ENCODE results near the gene LRRC23.
"Not testable (repeated sequence)": the region's sequence is repeated elsewhere in the genome, so short reads cannot be mapped to it uniquely, and the experiment has no call there.

LRRC23 gene

DNA sequence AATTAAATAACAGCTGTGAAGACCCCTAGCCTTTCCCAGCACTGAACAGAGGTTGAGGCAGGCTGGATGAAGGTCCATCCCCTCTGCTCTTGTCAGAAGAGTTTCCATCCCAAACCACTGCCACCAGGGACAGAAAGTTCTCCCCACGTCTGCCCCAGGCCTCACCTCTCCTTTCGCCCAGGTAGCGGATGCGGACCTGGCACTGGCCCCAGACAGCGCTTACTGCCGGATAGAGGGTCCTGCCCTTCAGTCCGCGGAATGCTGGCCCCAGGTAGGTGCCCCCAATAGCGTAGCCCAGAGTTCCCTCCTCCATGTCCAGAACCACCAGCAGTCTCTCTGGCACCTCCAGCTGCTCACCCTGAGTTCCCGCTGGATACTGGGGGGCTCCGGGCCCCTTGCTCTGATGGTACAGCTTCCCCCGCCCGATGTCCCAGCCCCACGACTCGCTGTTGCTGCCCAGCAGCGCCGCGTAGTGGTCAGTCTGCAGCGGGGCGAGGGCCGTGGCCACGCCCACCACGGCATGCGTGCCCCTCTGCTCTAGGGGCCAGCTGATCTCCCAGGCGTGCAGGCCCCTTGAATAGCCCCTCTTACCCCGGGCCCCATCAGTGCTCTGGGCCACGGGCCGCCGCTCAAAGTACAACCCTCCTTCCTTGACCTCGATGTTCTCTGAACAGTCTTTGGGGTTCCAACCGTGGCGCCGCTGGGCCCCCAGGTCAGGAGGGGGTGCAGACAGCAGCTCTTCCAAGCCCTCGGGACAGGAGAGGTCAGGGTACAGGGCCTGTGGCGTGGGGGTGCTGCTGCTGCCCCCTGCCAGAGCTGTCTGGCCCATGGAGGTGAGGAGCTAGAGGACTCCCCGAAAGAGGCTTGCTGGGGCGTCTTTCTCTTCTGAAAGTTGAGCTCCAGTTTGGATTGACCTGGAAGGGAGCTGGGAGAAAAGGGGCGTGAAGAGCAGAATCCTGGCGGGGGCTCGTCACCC is 32.3 kb upstream of the LRRC23 start:
- H3K4me3 ChIP-seq (ENCODE audit: low read depth, low read length) = peak overlapping the region; percentile 77

DNA sequence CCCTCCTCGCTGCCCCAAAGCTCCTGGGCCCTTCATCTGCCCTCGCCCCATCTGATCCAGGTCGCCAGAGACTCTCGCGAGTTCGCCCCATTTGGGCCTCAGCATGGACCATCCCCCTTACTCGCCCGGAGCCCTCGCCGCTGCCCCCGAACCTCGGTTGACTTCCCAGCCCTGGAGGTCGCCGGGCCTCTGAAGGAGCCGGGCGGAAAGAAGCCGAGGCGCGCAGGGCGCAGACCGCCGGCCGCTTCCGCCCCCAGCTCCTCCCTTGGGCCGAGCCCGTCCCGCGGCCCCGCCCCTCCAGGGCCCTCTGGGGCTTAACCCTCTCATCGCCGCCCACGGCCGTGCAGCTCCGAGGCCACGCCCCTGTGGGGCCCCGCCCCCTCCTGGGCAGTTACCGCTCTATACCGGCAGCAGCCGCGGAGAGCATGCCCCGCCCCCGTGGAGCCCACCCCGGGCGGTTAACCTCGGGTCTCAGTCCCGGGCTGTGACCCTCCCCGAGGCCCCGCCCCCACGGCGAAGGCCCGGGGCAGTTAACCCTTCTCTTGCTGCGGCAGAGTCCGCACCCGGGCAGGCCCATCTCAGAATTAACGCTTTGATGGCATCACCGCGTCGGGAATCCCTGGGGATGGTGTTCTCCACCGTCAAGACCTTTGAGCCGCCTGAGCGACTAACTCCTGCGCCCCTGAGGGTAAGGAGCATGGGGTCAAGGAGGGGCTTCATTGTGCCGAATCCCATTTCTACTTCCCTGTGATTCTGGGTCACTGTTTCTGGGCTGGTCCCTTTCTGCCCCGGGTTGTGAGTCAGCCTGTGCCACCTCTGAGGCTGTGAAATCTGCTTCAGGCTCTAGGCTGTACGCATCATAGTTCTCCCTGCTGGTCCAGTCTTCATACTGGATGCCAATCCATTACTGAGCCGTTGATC is 31.3 kb upstream of the LRRC23 start, which contains the start of gene SPSB2:
Gene SPSB2, minus strand, starts transcription at position 210 of the 921 bp plus-strand sequence. CDS start 402 bp downstream, outside the sequence.
- peak within 1 kb of the TSS; percentile 77 for H3K4me3 ChIP-seq (ENCODE audit: low read depth, low read length)

DNA sequence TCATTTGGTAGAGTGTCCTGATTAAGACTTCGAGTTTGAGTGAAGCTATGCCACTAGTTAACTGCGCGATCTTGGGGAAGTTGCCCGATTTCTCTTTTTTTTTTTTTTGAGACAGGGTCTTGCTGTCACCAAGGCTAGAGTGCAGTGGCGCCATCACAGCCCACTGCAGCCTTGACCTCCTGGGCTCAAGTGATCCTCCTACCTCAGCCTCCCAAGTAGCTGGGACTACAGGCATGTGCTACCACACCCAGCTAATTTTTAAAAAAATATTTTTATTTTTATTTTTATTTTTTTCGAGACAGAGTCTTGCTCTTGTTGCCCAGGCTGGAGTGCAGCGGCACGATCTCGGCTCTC is 30.6 kb upstream of the LRRC23 start:
- H3K4me3 ChIP-seq (ENCODE audit: low read depth, low read length) = peak overlapping the region; percentile 39

DNA sequence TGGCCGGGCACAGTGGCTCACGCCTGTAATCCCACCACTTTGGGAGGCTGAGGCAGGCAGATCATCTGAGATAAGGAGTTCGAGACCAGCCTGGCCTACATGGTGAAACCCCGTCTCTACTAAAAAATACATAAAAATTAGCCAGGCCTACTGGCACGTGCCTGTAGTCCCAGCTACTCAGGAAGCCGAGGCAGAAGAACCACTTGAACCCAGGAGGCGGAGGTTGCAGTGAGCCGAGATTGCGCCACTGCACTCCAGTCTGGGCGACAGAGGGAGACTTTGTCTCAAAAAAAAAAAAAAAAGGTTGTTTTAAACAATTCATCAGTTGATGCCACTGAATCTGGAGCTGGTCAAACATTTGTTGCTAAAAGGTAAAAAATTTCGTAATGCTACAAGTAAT is 24.8 kb upstream of the LRRC23 start:
- not testable (repeated sequence) for H3K4me3 ChIP-seq (ENCODE audit: low read depth, low read length)

DNA sequence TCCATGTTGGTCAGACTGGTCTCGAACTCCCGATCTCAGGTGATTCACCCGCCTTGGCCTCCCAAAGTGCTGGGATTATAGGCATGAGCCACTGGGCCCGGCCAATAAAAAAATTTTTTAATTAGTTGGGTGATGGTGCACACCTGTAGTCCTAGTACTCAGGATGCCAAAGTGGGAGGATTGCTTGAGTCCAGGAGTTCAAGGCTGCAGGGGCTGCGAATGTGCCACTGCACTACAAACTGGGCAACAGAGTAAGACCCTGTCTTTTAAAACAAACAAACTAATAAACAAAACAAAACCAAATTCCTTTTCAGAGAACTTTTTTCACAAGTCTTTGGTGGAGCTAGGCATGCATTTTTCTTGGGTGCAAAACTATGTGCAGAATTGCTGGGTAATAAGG is 21.4 kb upstream of the LRRC23 start:
- H3K4me3 ChIP-seq (ENCODE audit: low read depth, low read length) = no peak overlapping the region

DNA sequence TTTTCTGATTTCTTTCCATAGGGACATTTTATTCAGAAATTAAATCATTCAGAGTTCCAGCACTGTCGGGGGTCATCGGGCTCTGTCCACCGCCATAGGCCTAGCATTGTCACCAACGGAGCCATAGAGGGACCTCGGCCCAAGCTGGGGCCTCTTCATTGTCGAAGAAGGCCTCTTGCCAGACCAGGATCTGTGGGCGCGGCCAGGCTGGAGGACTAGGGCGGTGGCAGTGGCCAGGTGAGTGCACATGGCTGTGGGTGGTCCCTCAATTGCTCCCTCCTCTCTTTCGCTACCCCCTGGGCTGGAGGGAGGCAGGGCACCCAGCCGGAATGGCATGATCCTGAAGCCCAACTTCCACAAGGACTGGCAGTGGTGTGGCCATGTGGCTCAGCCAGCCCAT is 20.9 kb upstream of the LRRC23 start:
- no peak overlapping the region for H3K4me3 ChIP-seq (ENCODE audit: low read depth, low read length)

DNA sequence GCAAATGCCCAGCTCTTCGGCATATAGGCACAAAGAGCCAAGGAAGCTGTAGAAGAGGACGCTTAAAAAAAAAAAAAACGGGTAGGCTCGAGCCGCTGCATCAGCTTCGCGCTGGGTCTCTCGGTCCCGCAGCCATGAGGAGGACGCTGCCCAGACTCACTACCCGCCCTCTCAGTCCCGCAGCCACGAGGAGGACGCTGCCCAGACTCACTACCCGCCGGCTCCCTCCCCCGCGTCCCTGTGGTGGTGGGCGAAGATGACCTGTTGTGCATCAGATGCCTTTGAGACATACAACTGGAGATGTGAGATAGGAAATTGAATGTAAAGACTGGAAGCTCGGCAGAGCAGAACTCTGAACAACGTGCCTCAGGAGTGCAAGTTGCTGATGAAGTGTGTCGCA is 20.1 kb upstream of the LRRC23 start:
- no peak overlapping the region for H3K4me3 ChIP-seq (ENCODE audit: low read depth, low read length)

DNA sequence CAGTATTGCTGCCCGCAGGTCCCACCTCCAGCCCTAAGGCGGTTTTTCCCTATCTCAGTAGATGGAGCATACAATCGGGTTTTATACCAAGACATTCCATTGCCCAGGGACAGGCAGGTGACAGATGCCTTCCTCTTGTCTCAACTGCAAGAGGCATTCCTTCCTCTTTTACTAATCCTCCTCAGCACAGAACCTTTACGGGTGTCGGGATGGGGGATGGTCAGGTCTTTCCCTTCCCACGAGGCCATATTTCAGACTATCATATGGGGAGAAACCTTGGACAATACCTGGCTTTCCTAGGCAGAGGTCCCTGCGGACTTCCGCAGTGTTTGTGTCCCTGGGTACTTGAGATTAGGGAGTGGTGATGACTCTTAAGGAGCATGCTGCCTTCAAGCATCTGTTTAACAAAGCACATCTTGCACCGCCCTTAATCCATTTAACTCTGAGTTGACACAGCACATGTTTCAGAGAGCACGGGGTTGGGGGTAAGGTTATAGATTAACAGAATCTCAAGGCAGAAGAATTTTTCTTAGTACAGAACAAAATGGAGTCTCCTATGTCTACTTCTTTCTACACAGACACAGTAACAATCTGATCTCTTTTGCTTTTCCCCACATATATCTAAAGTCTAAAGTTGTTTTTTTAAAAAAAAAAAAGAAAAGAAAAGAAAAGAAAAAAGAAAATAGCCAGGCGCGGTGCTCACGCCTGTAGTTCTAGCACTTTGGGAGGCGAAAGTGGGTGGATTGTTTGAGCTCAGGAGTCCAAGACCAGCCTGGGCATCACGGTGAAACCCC is 18.2 kb upstream of the LRRC23 start:
- H3K4me3 ChIP-seq (ENCODE audit: low read depth, low read length) = not testable (repeated sequence)

DNA sequence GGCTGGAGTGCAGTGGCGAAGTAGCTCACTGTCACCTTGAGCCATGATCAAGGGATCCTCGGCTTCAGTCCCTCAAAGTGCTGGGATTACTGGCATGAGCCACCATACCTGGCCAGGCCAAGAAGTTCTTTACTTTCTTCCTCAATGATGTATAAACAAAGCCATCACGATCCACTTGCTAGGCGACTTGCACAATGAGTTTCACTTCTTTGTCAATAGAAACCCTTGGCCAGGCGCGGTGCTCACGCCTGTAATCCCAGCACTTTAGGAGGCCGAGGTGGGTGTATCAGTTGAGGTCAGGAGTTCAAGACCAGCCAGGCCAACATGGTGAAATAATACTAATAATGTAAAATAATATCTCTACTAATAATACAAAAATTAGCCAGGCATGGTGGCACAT is 17.2 kb upstream of the LRRC23 start:
- no peak overlapping the region for H3K4me3 ChIP-seq (ENCODE audit: low read depth, low read length)

DNA sequence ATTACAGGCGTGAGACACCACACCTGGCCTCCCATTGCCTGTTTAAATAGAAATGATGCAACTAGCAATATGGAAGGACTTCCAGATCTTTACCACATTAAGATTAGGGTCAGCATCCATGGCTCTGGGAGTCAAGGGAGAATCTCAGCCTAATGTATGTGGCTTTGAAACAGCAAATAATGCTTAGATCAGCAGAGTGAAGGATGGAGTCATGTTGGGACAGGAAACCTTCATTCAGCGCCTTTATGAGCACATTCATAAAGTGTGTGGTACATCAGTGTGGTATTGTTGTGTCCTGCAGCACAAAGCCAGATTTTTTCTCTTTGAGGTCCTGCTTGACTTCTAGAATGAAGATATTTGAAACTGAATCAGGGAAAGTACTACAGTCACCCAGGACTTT is 16.3 kb upstream of the LRRC23 start:
- H3K4me3 ChIP-seq (ENCODE audit: low read depth, low read length) = no peak overlapping the region

DNA sequence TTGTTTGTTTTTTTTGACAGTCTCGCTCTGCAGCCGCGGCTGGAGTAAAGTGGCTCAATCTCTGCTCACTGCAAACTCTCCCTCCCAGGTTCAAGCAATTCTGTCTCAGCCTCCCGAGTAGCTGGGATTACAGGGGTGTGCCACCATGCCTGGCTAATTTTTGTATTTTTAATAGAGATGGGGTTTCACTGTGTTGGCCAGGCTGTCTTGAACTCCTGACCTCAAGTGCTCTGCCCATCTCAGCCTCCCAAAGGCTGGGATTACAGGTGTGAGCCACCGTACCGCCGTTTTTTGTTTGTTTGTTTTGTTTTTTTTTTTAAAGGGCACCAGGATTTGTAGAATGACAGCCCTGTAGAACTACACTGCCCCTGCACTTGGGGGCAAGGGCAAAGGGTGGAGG is 15.8 kb upstream of the LRRC23 start:
- H3K4me3 ChIP-seq (ENCODE audit: low read depth, low read length) = not testable (repeated sequence)

DNA sequence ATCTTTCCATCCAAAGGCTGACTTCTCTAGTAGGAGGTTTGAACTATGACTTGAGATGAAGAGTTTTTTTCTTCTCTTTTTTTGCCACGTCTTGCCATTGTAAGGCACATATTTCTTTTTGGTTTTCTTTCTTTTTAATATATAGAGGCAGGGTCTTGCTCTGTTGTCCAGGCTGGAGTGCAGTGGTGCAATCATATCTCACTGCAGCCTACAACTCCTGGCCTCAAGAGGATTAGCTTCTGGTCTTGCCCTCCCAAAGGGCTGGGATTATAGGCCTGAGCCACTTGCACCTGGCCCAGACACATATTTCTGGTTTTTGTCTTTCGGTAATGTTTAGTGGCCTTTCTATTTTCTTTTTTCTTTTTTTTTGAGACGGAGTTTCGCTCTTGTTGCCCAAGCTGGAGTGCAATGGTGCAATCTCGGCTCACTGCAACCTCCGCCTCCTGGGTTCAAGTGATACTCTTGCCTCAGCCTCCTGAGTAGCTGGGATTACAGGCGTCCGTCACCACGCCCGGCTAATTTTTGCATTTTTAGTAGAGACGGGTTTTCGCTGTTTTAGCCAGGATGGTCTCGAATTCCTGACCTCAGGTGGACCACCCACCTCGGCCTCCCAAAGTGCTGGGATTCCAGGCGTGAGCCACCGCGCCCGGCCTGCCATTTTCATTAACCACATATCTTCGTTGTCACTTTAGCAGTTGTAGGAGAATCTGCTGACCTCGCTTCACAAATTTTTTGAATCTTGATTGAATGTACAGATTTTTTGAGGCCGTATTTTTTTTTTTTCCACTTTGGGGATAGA is 14.6 kb upstream of the LRRC23 start:
- not testable (repeated sequence) for H3K4me3 ChIP-seq (ENCODE audit: low read depth, low read length)

DNA sequence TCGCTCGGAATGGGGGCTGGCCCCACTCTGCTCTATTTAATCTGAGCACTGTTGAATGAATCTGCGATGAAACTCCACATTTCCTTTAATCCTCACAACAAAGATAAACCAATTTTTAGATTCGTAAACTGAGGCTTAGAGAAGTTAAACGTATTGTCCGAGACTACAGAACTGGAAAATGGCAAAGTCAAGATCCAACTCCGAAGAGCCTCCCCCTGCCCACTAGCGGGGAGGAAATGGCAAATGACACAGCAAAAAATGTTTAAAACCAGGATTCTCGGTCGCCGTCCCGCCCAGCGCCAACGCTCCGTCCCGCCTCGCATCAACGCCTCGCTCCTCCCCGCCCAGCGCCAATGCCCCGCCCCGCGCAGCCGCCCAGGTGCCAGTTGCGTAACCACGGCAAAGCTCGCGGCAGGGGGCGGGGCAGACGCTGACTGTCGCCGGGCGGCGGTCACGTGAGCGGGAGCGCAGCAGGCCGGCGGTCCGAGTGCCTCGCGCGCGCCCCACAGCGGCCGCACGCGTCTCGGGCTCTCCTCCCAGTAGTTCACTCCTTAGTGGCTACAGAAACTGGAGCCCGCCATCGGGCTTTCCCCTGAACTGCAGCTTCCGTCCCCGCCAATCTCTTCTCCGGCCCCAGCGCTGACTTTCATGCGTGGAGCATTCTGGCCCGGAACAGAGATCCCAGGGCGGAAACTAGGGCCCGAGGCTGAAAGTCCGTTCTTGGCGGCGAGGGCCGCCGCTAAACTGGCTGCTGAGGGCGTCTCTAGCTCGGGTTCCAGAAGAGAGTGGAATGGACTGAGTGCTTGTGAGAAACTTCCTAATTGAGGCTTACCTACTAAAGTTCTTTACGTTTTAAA is 13.6 kb upstream of the LRRC23 start:
- H3K4me3 ChIP-seq (ENCODE audit: low read depth, low read length) = peak overlapping the region; percentile 24

DNA sequence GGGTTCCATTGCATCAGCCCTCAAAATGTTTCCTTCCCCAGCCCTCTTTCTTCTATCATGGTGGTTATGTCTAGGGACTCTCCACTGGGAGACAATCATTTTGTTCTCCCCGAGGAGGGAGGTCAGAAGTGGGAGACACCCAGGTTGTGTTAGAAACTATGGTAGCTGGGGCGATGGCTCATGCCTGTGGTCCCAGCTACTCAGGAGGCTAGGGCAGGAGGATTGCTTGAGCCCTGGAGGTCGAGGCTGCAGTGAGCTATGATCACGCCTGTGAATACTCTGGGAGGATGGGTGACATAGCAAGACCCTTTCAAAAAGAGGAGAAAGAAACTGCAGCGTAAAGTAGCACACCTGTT is 13.0 kb upstream of the LRRC23 start:
- peak overlapping the region; percentile 24 for H3K4me3 ChIP-seq (ENCODE audit: low read depth, low read length)

DNA sequence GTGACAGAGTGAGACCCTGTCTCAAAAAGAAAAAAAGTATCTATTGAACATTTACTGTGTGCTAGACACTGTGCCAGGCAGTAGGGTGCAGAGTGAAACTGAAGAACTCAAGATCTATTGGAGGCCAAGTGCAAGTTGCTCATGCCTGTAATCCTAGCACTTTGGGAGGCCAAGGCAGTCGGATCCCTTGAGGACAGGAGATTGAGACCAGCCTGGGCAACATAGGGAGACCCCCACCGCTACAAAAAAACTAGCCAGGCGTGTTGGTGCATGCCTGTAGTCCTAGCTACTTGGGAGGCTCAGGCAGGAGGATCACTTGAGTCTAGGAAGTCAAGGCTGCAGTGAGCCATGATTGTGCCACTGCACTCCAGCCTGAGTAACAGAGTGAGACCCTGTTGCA is 11.9 kb upstream of the LRRC23 start:
- not testable (repeated sequence) for H3K4me3 ChIP-seq (ENCODE audit: low read depth, low read length)

DNA sequence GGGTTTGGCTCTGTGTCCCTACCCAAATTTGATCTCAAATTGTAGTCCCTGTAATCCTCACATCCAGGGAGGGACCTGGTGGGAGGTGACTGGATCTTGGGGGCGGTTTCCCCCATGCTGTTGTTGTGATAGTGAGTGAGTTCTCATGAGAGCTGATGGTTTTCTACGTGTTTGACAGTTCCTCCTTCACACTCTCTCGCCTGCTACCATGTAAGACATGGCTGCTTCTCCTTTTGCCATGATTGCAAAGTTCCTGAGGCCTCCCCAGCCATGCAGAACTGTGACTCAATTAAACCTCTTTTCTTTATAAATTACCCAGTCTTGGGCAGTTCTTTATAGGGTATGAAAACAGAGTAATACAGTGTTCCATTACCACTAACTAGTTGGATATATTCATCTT is 10.3 kb upstream of the LRRC23 start:
- no peak overlapping the region for H3K4me3 ChIP-seq (ENCODE audit: low read depth, low read length)

DNA sequence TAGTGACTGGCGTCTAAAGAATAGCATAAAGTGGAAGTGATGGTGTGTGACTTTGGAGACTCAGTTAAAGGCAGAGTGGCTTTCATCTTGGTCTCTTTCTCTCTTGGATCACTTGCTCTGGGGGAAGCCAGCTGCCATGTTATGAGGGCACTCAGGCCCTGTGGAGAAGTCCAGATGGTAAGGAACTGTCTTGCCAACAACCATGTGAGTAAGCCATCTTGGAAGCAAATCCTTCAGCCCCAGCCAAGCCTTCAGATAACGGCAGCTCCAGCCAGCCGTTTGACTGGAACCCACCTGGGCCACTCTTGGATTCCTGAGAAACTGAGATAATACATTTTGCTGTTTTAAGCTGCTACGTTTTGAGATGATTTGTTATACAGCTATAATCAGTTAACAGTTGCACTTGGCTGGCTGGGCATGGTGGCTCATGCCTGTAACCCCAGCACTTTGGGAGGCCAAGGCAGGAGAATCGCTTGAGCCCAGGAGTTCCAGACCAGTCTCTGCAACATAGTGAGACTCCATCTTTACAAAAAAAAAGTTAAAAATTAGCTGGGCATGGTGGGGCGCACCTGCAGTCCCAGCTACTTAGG is 7.7 kb upstream of the LRRC23 start:
- no peak overlapping the region for H3K4me3 ChIP-seq (ENCODE audit: low read depth, low read length)

DNA sequence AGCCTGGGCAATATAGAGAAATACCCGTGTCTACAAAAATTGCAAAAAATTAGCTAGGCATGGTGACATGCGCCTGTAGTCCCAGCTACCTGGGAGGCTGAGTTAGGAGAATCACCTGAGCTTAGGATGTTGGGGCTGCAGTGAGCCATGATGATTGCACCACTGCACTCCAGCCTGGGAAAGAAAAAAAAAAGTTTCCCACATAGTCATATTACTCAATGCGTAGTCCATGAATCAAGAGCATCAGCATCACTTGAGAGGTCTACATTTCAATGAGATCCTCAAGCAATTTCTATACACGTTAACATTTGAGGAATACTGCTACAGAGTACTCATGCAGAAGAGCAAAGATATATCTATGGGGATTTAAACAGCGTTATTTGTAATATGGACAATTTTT is 5.2 kb upstream of the LRRC23 start:
- no peak overlapping the region for H3K4me3 ChIP-seq (ENCODE audit: low read depth, low read length)

Measured in iPS-11a (cell line).